WTC11 (cell line): ENCODE measurements around the gene RUNX1.

Source experiments
- ATF1 ChIP-seq: sonication (generic); formaldehyde crosslinking; IDR thresholded peaks from 2 replicates; pipeline ENCODE4 v1.8.1; 2023; ENCODE audit warnings: mild to moderate bottlenecking, moderate library complexity, missing genetic modification reagents
- CREB1 ChIP-seq: sonication (generic); formaldehyde crosslinking; IDR thresholded peaks from 2 replicates; pipeline ENCODE4 v1.8.0; 2023; ENCODE audit warnings: mild to moderate bottlenecking, missing genetic modification reagents
- E2F5 ChIP-seq: sonication (generic); formaldehyde crosslinking; IDR thresholded peaks from 2 replicates; pipeline ENCODE4 v1.8.1; 2022; ENCODE audit warnings: mild to moderate bottlenecking, moderate library complexity, missing genetic modification reagents
- NR1H2 ChIP-seq: sonication (generic); formaldehyde crosslinking; IDR thresholded peaks from 2 replicates; pipeline ENCODE4 v1.9.0; 2021; ENCODE audit warnings: mild to moderate bottlenecking, moderate library complexity, missing genetic modification reagents
- TCF7 ChIP-seq: sonication (generic); formaldehyde crosslinking; IDR thresholded peaks from 2 replicates; pipeline ENCODE4 v1.8.0; 2022; ENCODE audit warnings: mild to moderate bottlenecking, low read depth, missing genetic modification reagents, moderate library complexity
- ZMAT4 ChIP-seq: fragments of 250-450 bp; sonication (Bioruptor Pico); IDR thresholded peaks from 2 replicates; pipeline ENCODE4 v1.9.0; 2021; ENCODE audit warnings: mild to moderate bottlenecking
- ZNF416 ChIP-seq: fragments of 250-450 bp; sonication (Bioruptor Pico); IDR thresholded peaks from 2 replicates; pipeline ENCODE4 v1.9.0; 2021; ENCODE audit warnings: mild to moderate bottlenecking, inconsistent platforms
- TF ChIP-seq, protein P1 (sequence below): sonication (generic); formaldehyde crosslinking; IDR thresholded peaks from 2 replicates; pipeline ENCODE4 v1.8.1; 2022; ENCODE audit warnings: low read depth, missing genetic modification reagents, borderline replicate concordance
- TF ChIP-seq, protein P2 (sequence below): sonication (generic); formaldehyde crosslinking; IDR thresholded peaks from 2 replicates; pipeline ENCODE4 v1.8.0; 2022; ENCODE audit warnings: mild to moderate bottlenecking, missing genetic modification reagents
- TF ChIP-seq, protein P3 (sequence below): fragments of 200-600 bp; IDR thresholded peaks from 2 replicates; pipeline ENCODE4 v1.8.0; 2022; ENCODE audit warnings: antibody characterized with exemption
- TF ChIP-seq, protein P4 (sequence below): sonication (generic); formaldehyde crosslinking; IDR thresholded peaks from 2 replicates; pipeline ENCODE4 v1.8.0; 2022; ENCODE audit warnings: mild to moderate bottlenecking, missing genetic modification reagents

DNA sequence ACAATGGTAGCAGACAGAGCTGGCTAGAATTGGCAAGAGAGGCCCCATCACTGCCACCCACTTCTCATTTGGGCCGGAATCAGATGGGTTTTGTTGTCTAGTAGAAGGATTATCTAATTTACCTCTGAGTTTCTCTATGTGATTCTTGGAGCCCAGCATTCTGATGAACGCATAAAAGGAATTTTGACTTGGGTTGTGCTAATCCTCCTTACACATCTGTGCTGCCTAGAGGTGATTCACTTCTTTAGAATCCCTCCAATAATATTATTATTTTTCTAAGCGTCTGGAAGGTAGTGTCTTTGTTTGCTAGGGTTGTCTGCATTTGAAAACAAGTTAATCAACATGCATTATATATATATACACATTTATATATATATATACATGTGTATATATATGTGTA is 118.1 kb downstream of the RUNX1 start:
- no peak for TF ChIP-seq ATF1 (CRISPR knock-in tag)
- TF ChIP-seq TCF7 (CRISPR knock-in tag) = no peak
- no peak for TF ChIP-seq ZMAT4
- no peak for TF ChIP-seq E2F5 (CRISPR knock-in tag)
- TF ChIP-seq, protein P1, sequence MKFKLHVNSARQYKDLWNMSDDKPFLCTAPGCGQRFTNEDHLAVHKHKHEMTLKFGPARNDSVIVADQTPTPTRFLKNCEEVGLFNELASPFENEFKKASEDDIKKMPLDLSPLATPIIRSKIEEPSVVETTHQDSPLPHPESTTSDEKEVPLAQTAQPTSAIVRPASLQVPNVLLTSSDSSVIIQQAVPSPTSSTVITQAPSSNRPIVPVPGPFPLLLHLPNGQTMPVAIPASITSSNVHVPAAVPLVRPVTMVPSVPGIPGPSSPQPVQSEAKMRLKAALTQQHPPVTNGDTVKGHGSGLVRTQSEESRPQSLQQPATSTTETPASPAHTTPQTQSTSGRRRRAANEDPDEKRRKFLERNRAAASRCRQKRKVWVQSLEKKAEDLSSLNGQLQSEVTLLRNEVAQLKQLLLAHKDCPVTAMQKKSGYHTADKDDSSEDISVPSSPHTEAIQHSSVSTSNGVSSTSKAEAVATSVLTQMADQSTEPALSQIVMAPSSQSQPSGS (CRISPR knock-in tag) = no peak
- TF ChIP-seq, protein P2, sequence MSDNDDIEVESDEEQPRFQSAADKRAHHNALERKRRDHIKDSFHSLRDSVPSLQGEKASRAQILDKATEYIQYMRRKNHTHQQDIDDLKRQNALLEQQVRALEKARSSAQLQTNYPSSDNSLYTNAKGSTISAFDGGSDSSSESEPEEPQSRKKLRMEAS (CRISPR knock-in tag) = no peak
- TF ChIP-seq, protein P3, sequence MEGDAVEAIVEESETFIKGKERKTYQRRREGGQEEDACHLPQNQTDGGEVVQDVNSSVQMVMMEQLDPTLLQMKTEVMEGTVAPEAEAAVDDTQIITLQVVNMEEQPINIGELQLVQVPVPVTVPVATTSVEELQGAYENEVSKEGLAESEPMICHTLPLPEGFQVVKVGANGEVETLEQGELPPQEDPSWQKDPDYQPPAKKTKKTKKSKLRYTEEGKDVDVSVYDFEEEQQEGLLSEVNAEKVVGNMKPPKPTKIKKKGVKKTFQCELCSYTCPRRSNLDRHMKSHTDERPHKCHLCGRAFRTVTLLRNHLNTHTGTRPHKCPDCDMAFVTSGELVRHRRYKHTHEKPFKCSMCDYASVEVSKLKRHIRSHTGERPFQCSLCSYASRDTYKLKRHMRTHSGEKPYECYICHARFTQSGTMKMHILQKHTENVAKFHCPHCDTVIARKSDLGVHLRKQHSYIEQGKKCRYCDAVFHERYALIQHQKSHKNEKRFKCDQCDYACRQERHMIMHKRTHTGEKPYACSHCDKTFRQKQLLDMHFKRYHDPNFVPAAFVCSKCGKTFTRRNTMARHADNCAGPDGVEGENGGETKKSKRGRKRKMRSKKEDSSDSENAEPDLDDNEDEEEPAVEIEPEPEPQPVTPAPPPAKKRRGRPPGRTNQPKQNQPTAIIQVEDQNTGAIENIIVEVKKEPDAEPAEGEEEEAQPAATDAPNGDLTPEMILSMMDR = no peak
- no peak for TF ChIP-seq ZNF416 (CRISPR knock-in tag)
- TF ChIP-seq NR1H2 (CRISPR knock-in tag) = no peak
- TF ChIP-seq, protein P4, sequence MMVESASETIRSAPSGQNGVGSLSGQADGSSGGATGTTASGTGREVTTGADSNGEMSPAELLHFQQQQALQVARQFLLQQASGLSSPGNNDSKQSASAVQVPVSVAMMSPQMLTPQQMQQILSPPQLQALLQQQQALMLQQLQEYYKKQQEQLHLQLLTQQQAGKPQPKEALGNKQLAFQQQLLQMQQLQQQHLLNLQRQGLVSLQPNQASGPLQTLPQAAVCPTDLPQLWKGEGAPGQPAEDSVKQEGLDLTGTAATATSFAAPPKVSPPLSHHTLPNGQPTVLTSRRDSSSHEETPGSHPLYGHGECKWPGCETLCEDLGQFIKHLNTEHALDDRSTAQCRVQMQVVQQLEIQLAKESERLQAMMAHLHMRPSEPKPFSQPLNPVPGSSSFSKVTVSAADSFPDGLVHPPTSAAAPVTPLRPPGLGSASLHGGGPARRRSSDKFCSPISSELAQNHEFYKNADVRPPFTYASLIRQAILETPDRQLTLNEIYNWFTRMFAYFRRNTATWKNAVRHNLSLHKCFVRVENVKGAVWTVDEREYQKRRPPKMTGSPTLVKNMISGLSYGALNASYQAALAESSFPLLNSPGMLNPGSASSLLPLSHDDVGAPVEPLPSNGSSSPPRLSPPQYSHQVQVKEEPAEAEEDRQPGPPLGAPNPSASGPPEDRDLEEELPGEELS (CRISPR knock-in tag) = no peak
- no peak for TF ChIP-seq CREB1 (CRISPR knock-in tag)
